HG02759 (cell line): ENCODE results near the gene TSSK3.
"Not testable (repeated sequence)": the region's sequence is repeated elsewhere in the genome, so short reads cannot be mapped to it uniquely, and the experiment has no call there.

ENCODE experiments used
- ATAC-seq: cut with Tn5 transposase; IDR thresholded peaks from one replicate; pipeline ENCODE4 v1.9.1; 2021; ENCODE audit warnings: mild to moderate bottlenecking, moderate library complexity; ENCODE audit not compliant: unreplicated experiment

The TSSK3 gene

DNA sequence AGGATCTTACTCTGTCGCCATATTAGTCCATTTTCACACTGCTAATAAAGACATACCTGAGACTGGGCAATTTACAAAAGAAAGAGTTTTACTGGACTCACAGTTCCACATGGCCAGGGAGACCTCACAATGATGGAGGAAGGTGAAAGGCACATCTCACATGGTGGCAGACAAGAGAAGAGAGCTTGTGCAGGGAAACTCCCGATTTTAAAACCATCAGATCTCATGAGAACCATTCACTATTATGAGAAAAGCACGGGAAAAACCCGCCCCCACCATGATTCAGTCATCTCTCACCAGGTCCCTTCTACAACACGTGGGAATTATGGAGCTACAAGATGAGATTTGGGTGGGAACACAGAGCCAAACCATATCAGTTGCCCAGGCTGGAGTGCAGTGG is 34.2 kb downstream of the TSSK3 start:
- not testable (repeated sequence) for ATAC-seq

DNA sequence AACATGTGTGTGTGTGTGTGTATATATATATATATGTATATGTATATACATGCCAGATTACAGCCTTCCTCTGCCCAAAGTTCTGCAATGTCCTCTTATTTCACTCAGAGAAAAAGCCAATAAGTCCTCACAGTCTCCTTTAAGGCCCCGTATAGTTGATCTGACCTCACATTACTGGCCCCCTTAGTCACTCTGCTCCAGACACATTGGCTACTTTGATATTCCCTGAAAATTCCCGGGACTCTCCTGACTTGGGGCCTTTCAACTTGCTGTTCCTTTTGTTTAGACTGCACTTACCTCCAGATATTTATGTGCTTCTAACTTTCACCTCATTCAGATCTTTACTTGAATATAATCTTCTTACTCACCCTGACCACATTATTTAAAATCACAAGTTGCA is 36.1 kb downstream of the TSSK3 start:
- no peak for ATAC-seq

DNA sequence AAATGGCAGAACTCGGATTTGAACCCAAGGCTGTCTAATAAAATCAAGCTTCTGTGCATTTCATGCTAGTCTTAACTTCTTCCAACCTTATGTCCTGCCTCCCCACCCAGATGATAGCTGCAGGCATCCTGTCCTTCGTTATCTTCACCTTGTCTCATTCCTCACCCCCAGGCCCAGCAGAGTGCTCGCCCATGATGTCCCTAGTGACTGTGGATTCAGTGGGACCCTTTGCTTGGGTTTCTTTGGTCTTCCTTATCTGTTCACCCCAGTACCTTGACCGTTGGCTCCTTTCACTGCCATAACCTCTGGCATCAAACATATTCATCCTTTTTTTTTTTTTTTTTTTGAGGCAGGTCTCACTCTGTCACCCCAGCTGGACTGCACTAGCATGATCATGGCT is 37.5 kb downstream of the TSSK3 start:
- no peak for ATAC-seq

DNA sequence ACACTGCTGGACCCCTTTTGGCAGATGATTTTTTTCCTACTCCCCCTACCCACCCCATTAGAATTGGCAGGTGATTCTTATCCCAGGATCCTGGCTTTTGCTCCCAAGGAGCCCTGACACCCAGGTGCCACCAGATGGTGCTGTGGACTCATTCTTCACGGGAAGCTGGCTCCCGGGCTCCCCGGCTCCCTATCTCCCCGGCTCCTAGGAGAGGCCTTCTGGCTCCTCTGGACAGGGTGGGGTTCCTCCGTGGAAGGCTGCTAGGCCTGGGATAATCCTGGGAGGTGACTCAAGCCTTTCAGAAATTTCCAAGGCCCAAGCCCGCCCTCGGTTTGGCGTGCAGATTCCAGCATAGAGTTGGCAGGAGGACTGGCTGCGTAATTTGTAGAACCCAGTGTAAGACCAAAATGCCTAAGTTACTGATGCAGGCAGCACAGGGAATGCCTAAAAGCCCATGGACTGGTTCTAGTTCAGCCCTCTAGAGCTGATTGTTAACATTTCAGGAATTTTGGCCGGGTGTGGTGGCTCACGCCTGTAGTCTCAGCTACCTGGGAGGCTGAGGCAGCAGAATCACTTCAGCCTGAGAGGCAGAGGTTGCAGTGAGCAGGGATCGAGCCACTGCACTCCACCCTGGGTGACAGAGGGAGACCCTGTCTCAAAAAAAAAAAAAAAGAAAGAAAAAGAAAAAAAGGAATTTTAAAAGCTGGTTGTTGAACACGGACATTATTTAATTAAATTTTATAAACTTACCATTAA is 38.7 kb downstream of the TSSK3 start:
- no peak for ATAC-seq

DNA sequence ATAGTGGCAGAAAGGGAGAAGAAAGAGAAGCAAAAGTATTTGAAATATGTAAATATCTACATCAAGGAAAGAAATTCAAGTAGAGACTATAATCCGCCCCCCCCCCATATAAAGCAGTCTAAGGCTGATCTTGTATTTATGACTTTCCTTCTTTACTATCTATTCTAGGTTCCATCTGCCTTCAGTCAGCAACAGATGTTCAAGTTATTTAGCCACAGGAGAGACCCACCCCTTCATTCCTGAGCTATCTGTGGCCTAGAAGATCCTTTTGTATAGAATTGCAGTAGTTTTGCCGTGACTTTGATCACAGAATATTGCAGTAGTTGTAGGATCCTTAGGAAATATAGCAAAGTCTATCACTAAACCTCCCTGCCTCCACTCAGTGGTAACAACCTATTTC is 42.6 kb downstream of the TSSK3 start:
- no peak for ATAC-seq

DNA sequence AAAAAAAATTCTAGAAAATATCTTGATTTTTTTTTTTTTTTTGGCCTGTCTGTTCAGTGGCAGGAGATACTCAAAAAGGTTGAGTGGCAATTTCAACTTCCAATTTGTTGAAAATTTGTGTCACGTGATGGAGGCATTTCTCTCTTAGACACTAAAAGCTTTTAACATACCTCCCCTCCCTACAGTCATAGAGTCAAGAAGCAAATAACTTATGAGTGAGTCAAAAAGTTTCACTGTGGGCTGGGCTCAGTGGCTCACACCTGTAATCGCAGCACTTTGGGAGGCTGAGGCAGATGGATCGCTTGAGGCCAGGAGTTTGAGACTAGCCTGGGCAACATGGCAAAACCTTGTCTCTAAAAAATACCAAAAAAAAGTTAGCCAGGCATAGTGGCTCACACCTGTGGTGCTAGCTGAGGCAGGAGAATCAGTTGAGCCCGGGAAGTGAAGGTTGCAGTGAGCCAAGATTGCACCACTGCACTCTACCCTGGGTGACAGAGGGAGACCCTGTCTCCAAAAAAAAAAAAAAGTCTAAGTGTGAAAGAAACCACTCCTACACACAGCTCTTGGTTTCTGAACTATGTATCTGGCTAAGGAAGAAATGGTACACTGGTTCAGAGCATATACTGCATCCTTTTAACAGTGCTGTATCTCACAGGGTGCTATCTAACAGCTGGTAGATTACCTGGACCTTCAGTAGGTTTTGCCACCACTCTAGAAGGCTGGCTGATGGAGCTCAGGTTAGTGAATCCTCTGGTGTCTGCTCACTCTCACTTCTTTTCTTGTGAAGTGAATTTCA is 43.5 kb downstream of the TSSK3 start:
- no peak for ATAC-seq

DNA sequence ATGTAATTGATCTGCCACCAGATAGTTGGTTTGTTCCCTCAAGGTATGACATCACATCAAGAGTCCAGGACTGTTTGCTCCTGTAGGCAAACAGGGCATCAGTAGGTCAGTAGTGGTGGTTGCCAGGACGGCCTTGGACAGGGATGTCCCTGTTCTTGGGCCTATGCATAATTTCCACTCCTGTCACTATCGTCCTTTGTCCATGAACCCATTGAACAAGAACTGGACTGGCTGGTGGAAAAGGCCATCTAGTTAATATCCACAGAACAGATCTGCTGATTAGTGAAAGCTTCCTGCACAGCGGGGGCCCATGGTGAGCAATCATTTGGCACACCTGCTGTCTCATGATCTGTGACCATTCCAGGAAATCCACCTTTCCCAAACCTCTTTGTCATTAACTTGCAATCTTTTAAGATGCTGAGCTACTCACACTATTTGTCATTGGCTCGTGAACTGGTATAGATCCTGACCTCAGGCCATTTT is 44.3 kb downstream of the TSSK3 start:
- ATAC-seq: no peak

DNA sequence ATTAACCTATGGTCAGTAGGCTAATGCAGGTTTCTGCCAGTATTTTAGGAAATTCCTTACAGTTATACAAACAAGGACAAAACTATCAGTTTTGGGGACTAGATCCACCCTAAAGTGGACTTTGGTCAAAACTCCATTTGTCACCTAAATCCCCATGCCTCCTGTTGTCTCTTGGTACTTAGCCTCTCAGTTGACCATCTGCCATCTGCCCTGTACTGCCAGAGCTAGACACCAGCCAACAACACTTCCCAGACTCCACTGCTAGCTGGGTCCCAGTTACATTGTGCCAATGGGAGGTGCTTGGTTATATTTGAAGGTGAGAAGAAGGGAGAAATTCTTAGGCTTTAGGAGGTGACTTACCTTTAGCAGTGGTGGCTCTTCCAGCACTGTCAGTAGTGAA is 48.9 kb downstream of the TSSK3 start:
- no peak for ATAC-seq

DNA sequence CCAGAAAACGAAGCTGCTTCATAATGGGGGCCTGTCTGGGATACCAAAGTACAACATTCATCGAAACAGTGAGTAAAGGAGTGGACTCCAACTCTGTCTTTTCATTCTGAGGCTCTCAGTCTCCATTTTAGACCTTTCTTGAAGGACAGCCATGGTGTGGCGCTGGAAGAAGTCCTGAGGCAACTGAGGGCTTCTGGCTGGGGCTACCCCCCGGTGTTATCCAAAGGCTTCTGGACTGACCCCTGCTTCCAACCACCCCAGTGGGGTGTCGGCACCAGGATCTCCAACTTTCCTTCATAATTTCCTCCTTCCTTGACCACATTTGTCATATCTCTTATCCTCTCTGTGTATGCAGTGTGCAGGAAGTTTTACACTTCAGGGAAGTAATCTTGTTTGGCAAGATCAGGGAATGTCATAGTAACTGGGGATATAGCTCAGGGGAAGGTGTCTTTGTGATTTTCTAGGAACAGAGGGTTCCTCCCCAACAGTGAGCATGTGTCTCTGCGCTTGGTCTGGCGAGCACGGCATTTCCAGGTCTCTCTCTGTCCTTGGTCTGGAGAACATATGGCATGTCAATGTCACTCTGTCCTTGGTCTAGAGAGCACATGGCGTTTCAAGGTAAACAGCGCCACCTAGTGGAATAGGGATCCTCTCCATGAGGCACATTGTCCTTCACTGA is 51.3 kb downstream of the TSSK3 start:
- ATAC-seq: no peak
